Activated CD8-positive, alpha-beta memory T cell treated with anti-CD3 and anti-CD28 coated beads, Interleukin-2, amount 10 ng/mL, durations not matched to agents 7 days and 5 days (primary cell): Measurements from ENCODE around the gene ERC2. TPM values are rescaled to one million over a fixed set of nuclear protein-coding genes. Genes with fewer than 3 reads are reported as not detected.

Experiments used
- ATAC-seq: fragments of 150-1000 bp; cut with Tn5 transposase; one replicate; pipeline ENCODE4 v1.10.0; 2021; ENCODE audit warnings: moderate library complexity
- CTCF ChIA-PET: fragments of 350-600 bp; sonication (Branson Sonifier 250); formaldehyde crosslinking; loops from one replicate; lab custom pipeline; 2021; ENCODE audit warnings: antibody characterized with exemption; lab: Charles Lee
- DNase-seq: peaks from one replicate; pipeline ENCODE4 v3.0.0-alpha.2; 2020
- H3K27ac Mint-ChIP-seq: one replicate; pipeline ENCODE4 v1.8.0; 2021; ENCODE audit warnings: mild to moderate bottlenecking, mixed read lengths
- H3K27me3 Mint-ChIP-seq: one replicate; pipeline ENCODE4 v1.8.0; 2021; ENCODE audit warnings: mixed read lengths
- H3K36me3 Mint-ChIP-seq: one replicate; pipeline ENCODE4 v1.8.0; 2021; ENCODE audit warnings: mild to moderate bottlenecking, mixed read lengths
- H3K4me1 Mint-ChIP-seq: one replicate; pipeline ENCODE4 v1.8.0; 2021; ENCODE audit warnings: mixed read lengths
- H3K4me3 Mint-ChIP-seq: one replicate; pipeline ENCODE4 v1.8.0; 2021; ENCODE audit warnings: mild to moderate bottlenecking, moderate library complexity, mixed read lengths
- H3K9me3 Mint-ChIP-seq: one replicate; pipeline ENCODE4 v1.8.0; 2022; ENCODE audit warnings: low read depth, mixed read lengths
- total RNA-seq, 2 experiments: library from RNA; stranded (reverse); gene quantifications; one replicate each; pipeline ENCODE4 v1.2.3, GENCODE V29; 2021

Gene ERC2
- total RNA-seq, 2 experiments from 2014 or later: not detected

GRCh38 chr3:56347219-56347871 lies 120.9 kb downstream of the ERC2 start:
- CTCF ChIA-PET: no interaction called here
- ATAC-seq: no peak

GRCh38 chr3:56342475-56342874 lies 125.8 kb downstream of the ERC2 start:
- ATAC-seq (no peak), DNase-seq (no peak)
- Mint-ChIP-seq H3K4me1 (no peaks in the 10 kb centered on the region), H3K9me3 (no peaks in the 10 kb centered on the region), H3K27ac (no peak overlapping the region), H3K36me3 (no peaks in the 10 kb centered on the region), H3K4me3 (no peak overlapping the region), H3K27me3 (peaks cover 19% of the 10 kb centered on the region)
- CTCF ChIA-PET: no interaction called here

More at GRCh38 chr3:56347219-56347871, 120.9 kb downstream of the ERC2 start:
- peaks cover 12% of the 10 kb centered on the region for H3K27me3 Mint-ChIP-seq
- no peaks in the 10 kb centered on the region for H3K36me3 Mint-ChIP-seq
- no peak overlapping the region for H3K4me3 Mint-ChIP-seq
- H3K27ac Mint-ChIP-seq: no peak overlapping the region
- H3K4me1 Mint-ChIP-seq: no peaks in the 10 kb centered on the region
- no peaks in the 10 kb centered on the region for H3K9me3 Mint-ChIP-seq
- DNase-seq: peak; percentile 52

GRCh38 chr3:56339671-56340070 lies 128.6 kb downstream of the ERC2 start:
- H3K9me3 Mint-ChIP-seq: no peaks in the 10 kb centered on the region
- H3K27ac Mint-ChIP-seq: no peak overlapping the region
- H3K36me3 Mint-ChIP-seq: no peaks in the 10 kb centered on the region
- no peaks in the 10 kb centered on the region for H3K4me1 Mint-ChIP-seq
- H3K4me3 Mint-ChIP-seq: no peak overlapping the region
- no peak for DNase-seq
- ATAC-seq: no peak
- CTCF ChIA-PET: interaction anchor here (0.7 kb wide), 1 partner anchor 228 kb away, joined by 3 read pairs; no protein-coding TSS in a partner anchor
- peaks cover 19% of the 10 kb centered on the region for H3K27me3 Mint-ChIP-seq

- Mint-ChIP-seq H3K27ac (no peak overlapping the region), H3K9me3 (no peaks in the 10 kb centered on the region), H3K4me1 (no peaks in the 10 kb centered on the region), H3K36me3 (no peaks in the 10 kb centered on the region), H3K27me3 (peaks cover 15% of the 10 kb centered on the region), H3K4me3 (no peak overlapping the region)
- DNase-seq (no peak), ATAC-seq (no peak)
- CTCF ChIA-PET: no interaction called here
Measured at GRCh38 chr3:56339244-56339643, 129.0 kb downstream of the ERC2 start.

GRCh38 chr3:56336023-56336422 lies 132.2 kb downstream of the ERC2 start:
- no peaks in the 10 kb centered on the region for H3K9me3 Mint-ChIP-seq
- peaks cover 19% of the 10 kb centered on the region for H3K27me3 Mint-ChIP-seq
- no peaks in the 10 kb centered on the region for H3K4me1 Mint-ChIP-seq
- H3K27ac Mint-ChIP-seq: no peak overlapping the region
- ATAC-seq: no peak
- H3K4me3 Mint-ChIP-seq: no peak overlapping the region
- no peaks in the 10 kb centered on the region for H3K36me3 Mint-ChIP-seq
- CTCF ChIA-PET: no interaction called here
- DNase-seq: no peak

GRCh38 chr3:56324473-56324872 lies 143.8 kb downstream of the ERC2 start:
- DNase-seq (no peak), ATAC-seq (no peak)
- Mint-ChIP-seq H3K9me3 (no peaks in the 10 kb centered on the region), H3K4me3 (no peak overlapping the region), H3K27ac (no peak overlapping the region), H3K36me3 (no peaks in the 10 kb centered on the region), H3K4me1 (no peaks in the 10 kb centered on the region), H3K27me3 (peaks cover 3% of the 10 kb centered on the region)
- CTCF ChIA-PET: no interaction called here

GRCh38 chr3:56323986-56324420 lies 144.3 kb downstream of the ERC2 start:
- H3K27ac Mint-ChIP-seq: no peak overlapping the region
- DNase-seq (no peak), ATAC-seq (no peak)
- H3K9me3 Mint-ChIP-seq: no peaks in the 10 kb centered on the region
- CTCF ChIA-PET: no interaction called here
- no peaks in the 10 kb centered on the region for H3K36me3 Mint-ChIP-seq
- H3K27me3 Mint-ChIP-seq: peaks cover 2% of the 10 kb centered on the region
- no peak overlapping the region for H3K4me3 Mint-ChIP-seq
- H3K4me1 Mint-ChIP-seq: no peaks in the 10 kb centered on the region

- Mint-ChIP-seq H3K27me3 (no peaks in the 10 kb centered on the region), H3K4me3 (no peak overlapping the region), H3K27ac (no peak overlapping the region), H3K4me1 (no peaks in the 10 kb centered on the region), H3K36me3 (no peaks in the 10 kb centered on the region), H3K9me3 (no peaks in the 10 kb centered on the region)
- DNase-seq: no peak
- no peak for ATAC-seq
- CTCF ChIA-PET: no interaction called here
Measured at GRCh38 chr3:56322862-56323261, 145.4 kb downstream of the ERC2 start.

GRCh38 chr3:56321892-56322291 lies 146.4 kb downstream of the ERC2 start:
- no peak for DNase-seq
- no peaks in the 10 kb centered on the region for H3K36me3 Mint-ChIP-seq
- H3K4me3 Mint-ChIP-seq: no peak overlapping the region
- no peak for ATAC-seq
- H3K4me1 Mint-ChIP-seq: no peaks in the 10 kb centered on the region
- CTCF ChIA-PET: no interaction called here
- H3K27me3 Mint-ChIP-seq: peaks cover 1% of the 10 kb centered on the region
- H3K9me3 Mint-ChIP-seq: no peaks in the 10 kb centered on the region
- no peak overlapping the region for H3K27ac Mint-ChIP-seq

- ATAC-seq (no peak), DNase-seq (no peak)
- no peak overlapping the region for H3K4me3 Mint-ChIP-seq
- H3K27ac Mint-ChIP-seq: no peak overlapping the region
- no peaks in the 10 kb centered on the region for H3K9me3 Mint-ChIP-seq
- CTCF ChIA-PET: no interaction called here
- H3K4me1 Mint-ChIP-seq: no peaks in the 10 kb centered on the region
- H3K27me3 Mint-ChIP-seq: peaks cover 2% of the 10 kb centered on the region
- no peaks in the 10 kb centered on the region for H3K36me3 Mint-ChIP-seq
Measured at GRCh38 chr3:56321383-56321782, 146.9 kb downstream of the ERC2 start.

GRCh38 chr3:56320883-56321282 lies 147.4 kb downstream of the ERC2 start:
- CTCF ChIA-PET: no interaction called here
- Mint-ChIP-seq H3K9me3 (no peaks in the 10 kb centered on the region), H3K4me3 (no peak overlapping the region), H3K27ac (no peak overlapping the region), H3K27me3 (peaks cover 3% of the 10 kb centered on the region), H3K4me1 (no peaks in the 10 kb centered on the region), H3K36me3 (no peaks in the 10 kb centered on the region)
- DNase-seq: no peak
- ATAC-seq: no peak

GRCh38 chr3:56318891-56319290 lies 149.4 kb downstream of the ERC2 start:
- Mint-ChIP-seq H3K4me1 (no peaks in the 10 kb centered on the region), H3K9me3 (no peaks in the 10 kb centered on the region), H3K27me3 (peaks cover 4% of the 10 kb centered on the region), H3K27ac (no peak overlapping the region), H3K36me3 (no peaks in the 10 kb centered on the region), H3K4me3 (no peak overlapping the region)
- CTCF ChIA-PET: no interaction called here
- DNase-seq (no peak), ATAC-seq (no peak)

- CTCF ChIA-PET: no interaction called here
- DNase-seq (no peak), ATAC-seq (no peak)
- Mint-ChIP-seq H3K27me3 (peaks cover 4% of the 10 kb centered on the region), H3K36me3 (no peaks in the 10 kb centered on the region), H3K4me3 (no peak overlapping the region), H3K27ac (no peak overlapping the region), H3K9me3 (no peaks in the 10 kb centered on the region), H3K4me1 (no peaks in the 10 kb centered on the region)
Measured at GRCh38 chr3:56316944-56317343, 151.3 kb downstream of the ERC2 start.

GRCh38 chr3:56314842-56315241 lies 153.4 kb downstream of the ERC2 start:
- H3K27ac Mint-ChIP-seq: no peak overlapping the region
- no peak for DNase-seq
- H3K9me3 Mint-ChIP-seq: no peaks in the 10 kb centered on the region
- no peak for ATAC-seq
- H3K4me3 Mint-ChIP-seq: no peak overlapping the region
- no peaks in the 10 kb centered on the region for H3K36me3 Mint-ChIP-seq
- peaks cover 7% of the 10 kb centered on the region for H3K27me3 Mint-ChIP-seq
- H3K4me1 Mint-ChIP-seq: no peaks in the 10 kb centered on the region
- CTCF ChIA-PET: interaction anchor here (1.0 kb wide), 1 partner anchor 26 kb away, joined by 3 read pairs; no protein-coding TSS in a partner anchor
